GM23338 (cell line): ENCODE results near the gene QRICH2. TPM values are rescaled to one million over a fixed set of nuclear protein-coding genes. Genes with fewer than 3 reads are reported as not detected.

Experiments
- ATAC-seq: fragments of 200-7000 bp; cut with Tn5 transposase; 3 replicates; pipeline ENCODE4 v1.9.1; 2020
- DNase-seq: peaks from one replicate; pipeline ENCODE4 v3.0.0-alpha.2; 2015; ENCODE audit warnings: low spot score
- H2AFZ ChIP-seq: fragments of 200-600 bp; sonication (generic); 2 replicates; pipeline ENCODE4 v1.8.0; 2016; ENCODE audit warnings: antibody characterized with exemption, mild to moderate bottlenecking, moderate library complexity
- H3F3A ChIP-seq: fragments of 200-600 bp; sonication (generic); replicated peaks from 2 replicates; pipeline ENCODE4 v1.8.0; 2017; ENCODE audit warnings: antibody characterized with exemption, mixed run types, low read depth
- H3K27ac ChIP-seq: fragments of 200-600 bp; sonication (generic); 2 replicates; pipeline ENCODE4 v1.6.1; 2016; ENCODE audit warnings: low read depth
- H3K27me3 ChIP-seq: fragments of 200-600 bp; sonication (generic); 2 replicates; pipeline ENCODE4 v1.8.0; 2016; ENCODE audit warnings: mild to moderate bottlenecking, mixed run types, moderate library complexity; ENCODE audit not compliant: insufficient read depth
- H3K36me3 ChIP-seq: fragments of 200-600 bp; sonication (generic); 2 replicates; pipeline ENCODE4 v1.8.0; 2016; ENCODE audit warnings: mild to moderate bottlenecking; ENCODE audit not compliant: insufficient read depth
- H3K4me1 ChIP-seq: fragments of 200-600 bp; sonication (generic); 2 replicates; pipeline ENCODE4 v1.8.0; 2016; ENCODE audit warnings: mild to moderate bottlenecking, moderate library complexity; ENCODE audit not compliant: insufficient read depth
- H3K4me2 ChIP-seq: fragments of 200-600 bp; sonication (generic); 2 replicates; pipeline ENCODE4 v1.7.1; 2017; ENCODE audit warnings: mixed run types
- H3K4me3 ChIP-seq: fragments of 200-600 bp; sonication (generic); 2 replicates; pipeline ENCODE4 v1.6.1; 2016; ENCODE audit warnings: mixed run types
- H3K79me2 ChIP-seq: fragments of 200-600 bp; sonication (generic); replicated peaks from 2 replicates; pipeline ENCODE4 v1.8.0; 2017; ENCODE audit warnings: mild to moderate bottlenecking; ENCODE audit not compliant: insufficient read depth
- H3K9me2 ChIP-seq: fragments of 200-600 bp; sonication (generic); 2 replicates; pipeline ENCODE4 v1.8.0; 2017; ENCODE audit not compliant: insufficient read depth
- H4K20me1 ChIP-seq: fragments of 200-600 bp; sonication (generic); replicated peaks from 2 replicates; pipeline ENCODE4 v1.8.0; 2017; ENCODE audit warnings: mild to moderate bottlenecking; ENCODE audit not compliant: insufficient read depth
- H3K27ac Mint-ChIP-seq: 2 replicates; pipeline ENCODE4 v1.8.0; 2020; ENCODE audit warnings: inconsistent platforms, mild to moderate bottlenecking, moderate library complexity, mixed read lengths
- H3K27me3 Mint-ChIP-seq: 3 replicates; pipeline ENCODE4 v1.8.0; 2022; ENCODE audit warnings: low read depth, mild to moderate bottlenecking, moderate library complexity, mixed read lengths, inconsistent platforms; ENCODE audit not compliant: insufficient read depth, poor library complexity
- H3K36me3 Mint-ChIP-seq: 3 replicates; pipeline ENCODE4 v1.8.0; 2021; ENCODE audit warnings: low read depth, mild to moderate bottlenecking, inconsistent platforms, moderate library complexity, mixed read lengths
- H3K4me1 Mint-ChIP-seq: 3 replicates; pipeline ENCODE4 v1.8.0; 2020; ENCODE audit warnings: mild to moderate bottlenecking, inconsistent platforms, mixed read lengths
- H3K4me3 Mint-ChIP-seq: 3 replicates; pipeline ENCODE4 v1.8.0; 2021; ENCODE audit warnings: moderate library complexity, mild to moderate bottlenecking, inconsistent platforms, mixed read lengths
- H3K9me3 Mint-ChIP-seq: 3 replicates; pipeline ENCODE4 v1.8.0; 2020; ENCODE audit warnings: moderate library complexity, mild to moderate bottlenecking, inconsistent platforms, mixed read lengths
- EZH2 ChIP-seq: fragments of 200-600 bp; sonication (generic); IDR thresholded peaks from one replicate; pipeline ENCODE4 v1.8.0; 2017; ENCODE audit warnings: antibody characterized with exemption, mild to moderate bottlenecking, low read depth; ENCODE audit not compliant: unreplicated experiment
- JUNB ChIP-seq: IDR thresholded peaks from one replicate; pipeline ENCODE4 v1.6.1; 2016; ENCODE audit warnings: antibody characterized with exemption; ENCODE audit not compliant: unreplicated experiment
- POLR2AphosphoS5 ChIP-seq: IDR thresholded peaks from 2 replicates; pipeline ENCODE4 v1.6.1; 2016; ENCODE audit warnings: antibody characterized with exemption, low read depth
- ZNF462 ChIP-seq: fragments of 250-450 bp; sonication (Bioruptor Pico); IDR thresholded peaks from 2 replicates; pipeline ENCODE4 v1.5.0; 2020; ENCODE audit warnings: mild to moderate bottlenecking, moderate library complexity
- polyA plus RNA-seq: library from polyadenylated mRNA; unstranded; fragments of >200 nt; fragmentation: Nextera tagmentation; extraction: Ambion mirVana; gene quantifications from 2 replicates; pipeline ENCODE4 v1.2.1, GENCODE V29; 2016
- total RNA-seq: library from RNA; depleted of rRNA; stranded (reverse); fragments of >200 nt; shearing (Covaris generic); gene quantifications from 2 replicates; pipeline ENCODE4 v1.2.3, GENCODE V29; 2014
- TF ChIP-seq, protein P1 (sequence below): IDR thresholded peaks from 2 replicates; pipeline ENCODE4 v1.6.1; 2016; ENCODE audit warnings: antibody characterized with exemption
- TF ChIP-seq, protein P2 (sequence below), 2 experiments: fragments of 200-600 bp in 1 of 2; sonication (generic) in 1 of 2; conservative IDR thresholded peaks; 2 replicates each; pipeline versions ENCODE4 v1.5.1 to v1.6.1; 2016 to 2017; ENCODE audit warnings: antibody characterized with exemption in 2 of 2, low read depth in 2 of 2, mild to moderate bottlenecking in 2 of 2, moderate library complexity in 1 of 2

QRICH2 gene
- total and polyA plus RNA-seq, 2 experiments from 2014 or later = 2.2 to 3.7 TPM

GRCh38 chr17:76273445-76274111, 34.5 kb downstream of the QRICH2 start:
- Histone ChIP-seq H3K79me2 (no peaks in the 10 kb centered on the region), H3K36me3 (no peaks in the 10 kb centered on the region), H3K9me2 (no peaks in the 10 kb centered on the region), H3K27me3 (no peaks in the 10 kb centered on the region), H3K4me3 (no peak overlapping the region), H3K4me1 (peaks cover 17% of the 10 kb centered on the region), H3K27ac (no peak overlapping the region), H4K20me1 (no peaks in the 10 kb centered on the region), H3F3A (peaks cover 3% of the 10 kb centered on the region; the same call in 1 of the 2 replicates), H2AFZ (no peak overlapping the region), H3K4me2 (no peak overlapping the region)
- Mint-ChIP-seq H3K27me3 (peaks cover 16% of the 10 kb centered on the region), H3K27ac (peak overlapping the region; percentile 52), H3K36me3 (peaks cover 4% of the 10 kb centered on the region; the same call in 1 of the 3 replicates), H3K9me3 (no peaks in the 10 kb centered on the region), H3K4me3 (no peak overlapping the region), H3K4me1 (peaks cover 32% of the 10 kb centered on the region)
- TF ChIP-seq, protein P1, sequence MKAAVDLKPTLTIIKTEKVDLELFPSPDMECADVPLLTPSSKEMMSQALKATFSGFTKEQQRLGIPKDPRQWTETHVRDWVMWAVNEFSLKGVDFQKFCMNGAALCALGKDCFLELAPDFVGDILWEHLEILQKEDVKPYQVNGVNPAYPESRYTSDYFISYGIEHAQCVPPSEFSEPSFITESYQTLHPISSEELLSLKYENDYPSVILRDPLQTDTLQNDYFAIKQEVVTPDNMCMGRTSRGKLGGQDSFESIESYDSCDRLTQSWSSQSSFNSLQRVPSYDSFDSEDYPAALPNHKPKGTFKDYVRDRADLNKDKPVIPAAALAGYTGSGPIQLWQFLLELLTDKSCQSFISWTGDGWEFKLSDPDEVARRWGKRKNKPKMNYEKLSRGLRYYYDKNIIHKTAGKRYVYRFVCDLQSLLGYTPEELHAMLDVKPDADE = no peak
- no peak for ATAC-seq
- no peak for DNase-seq

DNA sequence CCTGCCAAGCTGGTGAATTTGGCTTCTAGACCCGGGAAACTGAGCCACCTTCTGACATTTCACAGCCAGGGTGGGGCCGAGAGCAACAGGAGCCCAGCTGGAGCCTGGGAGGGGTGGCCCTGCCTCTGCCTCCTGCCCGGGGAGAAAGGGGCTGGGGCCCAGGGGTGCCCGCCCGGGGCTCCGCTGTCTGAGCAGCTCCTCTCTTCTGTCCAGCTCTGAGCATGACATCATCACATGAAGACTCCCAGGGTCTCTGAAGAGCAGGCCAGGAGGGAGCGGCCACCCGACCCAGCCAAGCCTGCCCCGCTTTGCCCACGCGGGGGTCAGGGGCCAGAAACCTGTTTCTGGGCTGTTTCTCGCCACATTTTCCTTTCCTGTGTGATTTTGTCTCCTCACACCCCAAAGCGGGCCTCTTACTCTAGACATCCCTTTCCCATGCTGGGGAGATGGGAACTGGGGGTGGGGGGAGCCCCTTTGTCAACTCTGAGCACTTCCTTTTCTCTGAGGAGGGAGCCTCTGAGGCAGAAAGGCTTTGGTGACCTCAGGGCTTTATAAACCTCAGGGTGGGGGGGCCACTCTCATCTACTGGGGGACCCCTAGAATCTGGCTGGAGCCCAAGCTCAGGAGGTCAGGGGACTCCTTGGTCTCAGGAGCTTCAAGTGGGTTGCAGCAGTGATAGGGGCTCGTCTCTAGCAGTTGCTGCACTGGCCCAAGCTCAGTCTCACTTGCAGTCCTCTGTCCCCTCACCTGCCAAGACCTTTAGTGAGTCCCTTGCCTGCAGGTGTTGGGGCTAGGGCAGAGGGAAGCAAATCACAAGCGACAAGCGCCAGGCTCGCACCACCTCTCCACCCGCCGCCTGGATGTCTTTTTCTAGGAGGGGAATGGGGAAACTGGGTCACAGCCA, 35.3 kb downstream of the QRICH2 start:
- H3K36me3 Mint-ChIP-seq = peaks cover 9% of the 10 kb centered on the region; the same call in 2 of the 3 replicates
- H3K27ac ChIP-seq = peak overlapping the region; percentile 72; the same call in 1 of the 2 replicates
- H3K9me2 ChIP-seq = no peaks in the 10 kb centered on the region
- H3K4me1 Mint-ChIP-seq = peaks cover 40% of the 10 kb centered on the region
- peak overlapping the region; percentile 64 for H3K4me2 ChIP-seq
- ATAC-seq (peak; percentile 2; the same call in 2 of the 3 replicates), DNase-seq (no peak)
- H2AFZ ChIP-seq = no peak overlapping the region
- peaks cover 21% of the 10 kb centered on the region for H3K27me3 Mint-ChIP-seq
- H3K27me3 ChIP-seq = no peaks in the 10 kb centered on the region
- no peaks in the 10 kb centered on the region for H3K36me3 ChIP-seq
- H4K20me1 ChIP-seq = no peaks in the 10 kb centered on the region
- H3K4me1 ChIP-seq = peaks cover 25% of the 10 kb centered on the region
- H3K27ac Mint-ChIP-seq = peak overlapping the region; percentile 52
- H3K79me2 ChIP-seq = peaks cover 6% of the 10 kb centered on the region
- peaks cover 3% of the 10 kb centered on the region; the same call in 1 of the 2 replicates for H3F3A ChIP-seq
- H3K4me3 Mint-ChIP-seq = no peak overlapping the region
- H3K4me3 ChIP-seq = no peak overlapping the region
- no peaks in the 10 kb centered on the region for H3K9me3 Mint-ChIP-seq
- TF ChIP-seq JUNB (no peak), ZNF462 (CRISPR knock-in tag) (no peak), POLR2AphosphoS5 (no peak), EZH2 (no peak)
- TF ChIP-seq, protein P2, sequence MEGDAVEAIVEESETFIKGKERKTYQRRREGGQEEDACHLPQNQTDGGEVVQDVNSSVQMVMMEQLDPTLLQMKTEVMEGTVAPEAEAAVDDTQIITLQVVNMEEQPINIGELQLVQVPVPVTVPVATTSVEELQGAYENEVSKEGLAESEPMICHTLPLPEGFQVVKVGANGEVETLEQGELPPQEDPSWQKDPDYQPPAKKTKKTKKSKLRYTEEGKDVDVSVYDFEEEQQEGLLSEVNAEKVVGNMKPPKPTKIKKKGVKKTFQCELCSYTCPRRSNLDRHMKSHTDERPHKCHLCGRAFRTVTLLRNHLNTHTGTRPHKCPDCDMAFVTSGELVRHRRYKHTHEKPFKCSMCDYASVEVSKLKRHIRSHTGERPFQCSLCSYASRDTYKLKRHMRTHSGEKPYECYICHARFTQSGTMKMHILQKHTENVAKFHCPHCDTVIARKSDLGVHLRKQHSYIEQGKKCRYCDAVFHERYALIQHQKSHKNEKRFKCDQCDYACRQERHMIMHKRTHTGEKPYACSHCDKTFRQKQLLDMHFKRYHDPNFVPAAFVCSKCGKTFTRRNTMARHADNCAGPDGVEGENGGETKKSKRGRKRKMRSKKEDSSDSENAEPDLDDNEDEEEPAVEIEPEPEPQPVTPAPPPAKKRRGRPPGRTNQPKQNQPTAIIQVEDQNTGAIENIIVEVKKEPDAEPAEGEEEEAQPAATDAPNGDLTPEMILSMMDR (conservative IDR thresholded peaks at IDR 0.05; ENCODE audit: low read depth in 2 of 2) = no peak
